AG10803 (cell line): ENCODE results near the gene SARM1.

Experiments used
- DNase-seq: peaks from one replicate; pipeline ENCODE4 v3.0.0; 2010; ENCODE audit warnings: low read depth
- H3K4me3 ChIP-seq: 2 replicates; pipeline ENCODE4 v1.5.1; 2011; ENCODE audit warnings: mild to moderate bottlenecking, low read length, control low read depth
- CTCF ChIP-seq: conservative IDR thresholded peaks from 2 replicates; pipeline ENCODE4 v1.5.1; 2011; ENCODE audit warnings: mild to moderate bottlenecking, low read length, control low read depth, inconsistent platforms

Gene SARM1

GRCh38 chr17:28347261-28347891, 24.1 kb upstream of the SARM1 start:
- DNase-seq = peak; percentile 94
- TF ChIP-seq CTCF = no peak
- no peak overlapping the region for H3K4me3 ChIP-seq

GRCh38 chr17:28348979-28349378, 22.5 kb upstream of the SARM1 start:
- no peak for TF ChIP-seq CTCF
- no peak overlapping the region for H3K4me3 ChIP-seq
- no peak for DNase-seq

GRCh38 chr17:28350271-28350670, 21.2 kb upstream of the SARM1 start:
- H3K4me3 ChIP-seq = no peak overlapping the region
- TF ChIP-seq CTCF = no peak
- DNase-seq = no peak

- DNase-seq = peak; percentile 95
- H3K4me3 ChIP-seq = peak within 1 kb of the TSS; percentile 95
- no peak for TF ChIP-seq CTCF
These were observed 14.2 kb upstream of the SARM1 start, which contains the start of gene POLDIP2 for GRCh38 chr17:28357061-28357900. Gene POLDIP2, minus strand, starts transcription at chr17:28357527. Its CDS starts 79 bp downstream, at chr17:28357448.

GRCh38 chr17:28357901-28358197, 13.6 kb upstream of the SARM1 start:
- TF ChIP-seq CTCF = no peak
- H3K4me3 ChIP-seq = peak overlapping the region; percentile 95
- DNase-seq = no peak

GRCh38 chr17:28363186-28363585, 8.3 kb upstream of the SARM1 start:
- no peak for TF ChIP-seq CTCF
- H3K4me3 ChIP-seq = no peak overlapping the region
- no peak for DNase-seq
